ENCODE measurements around the gene SNRNP25.

The SNRNP25 gene

DNA sequence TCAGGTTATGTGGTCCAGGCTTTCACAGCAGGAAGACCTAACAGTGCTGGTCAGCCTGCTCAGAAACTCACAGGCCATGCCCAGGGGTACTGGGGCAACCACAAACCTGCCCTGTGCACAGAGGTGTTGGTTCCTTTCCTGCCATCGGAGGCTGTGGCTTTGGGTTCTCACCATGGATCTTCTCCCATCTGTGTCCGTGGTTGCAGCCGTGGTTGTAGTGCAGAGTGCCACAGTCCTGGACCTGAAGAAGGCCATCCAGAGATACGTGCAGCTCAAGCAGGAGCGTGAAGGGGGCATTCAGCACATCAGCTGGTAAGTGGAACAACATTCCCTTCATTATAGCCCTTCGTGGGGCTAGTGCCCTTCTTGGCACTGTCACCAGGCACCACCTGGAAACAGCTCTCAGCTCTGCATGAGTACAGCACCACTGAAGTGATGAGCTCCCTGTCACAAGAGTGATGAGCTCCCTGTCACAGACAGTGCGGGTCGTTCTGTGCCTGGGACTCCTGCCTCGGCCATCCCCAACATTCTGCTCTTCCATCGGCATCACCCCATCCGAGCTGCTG is 2.0 kb downstream of the SNRNP25 start:
- POLR2A ChIA-PET = no interaction called here
- TF ChIP-seq L3MBTL2 (conservative IDR thresholded peaks at IDR 0.05) = no peak
- no peak for TF ChIP-seq TARDBP (IDR thresholded peaks at IDR 0.05)
- TF ChIP-seq LEF1 (IDR thresholded peaks at IDR 0.05; ENCODE audit: borderline replicate concordance) = no peak
- no peak for TF ChIP-seq HDGF (IDR thresholded peaks at IDR 0.05; ENCODE audit: borderline replicate concordance)
- no peak for TF ChIP-seq FOXK2 (IDR thresholded peaks at IDR 0.05)
- TF ChIP-seq SUZ12 (IDR thresholded peaks at IDR 0.05) = no peak
- TF ChIP-seq, protein P1, sequence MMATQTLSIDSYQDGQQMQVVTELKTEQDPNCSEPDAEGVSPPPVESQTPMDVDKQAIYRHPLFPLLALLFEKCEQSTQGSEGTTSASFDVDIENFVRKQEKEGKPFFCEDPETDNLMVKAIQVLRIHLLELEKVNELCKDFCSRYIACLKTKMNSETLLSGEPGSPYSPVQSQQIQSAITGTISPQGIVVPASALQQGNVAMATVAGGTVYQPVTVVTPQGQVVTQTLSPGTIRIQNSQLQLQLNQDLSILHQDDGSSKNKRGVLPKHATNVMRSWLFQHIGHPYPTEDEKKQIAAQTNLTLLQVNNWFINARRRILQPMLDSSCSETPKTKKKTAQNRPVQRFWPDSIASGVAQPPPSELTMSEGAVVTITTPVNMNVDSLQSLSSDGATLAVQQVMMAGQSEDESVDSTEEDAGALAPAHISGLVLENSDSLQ (IDR thresholded peaks at IDR 0.05) = no peak
- TF ChIP-seq NFRKB (IDR thresholded peaks at IDR 0.05) = no peak
- no peak for TF ChIP-seq FOXM1 (IDR thresholded peaks at IDR 0.05; ENCODE audit: borderline replicate concordance)
- TF ChIP-seq ZNF384 (IDR thresholded peaks at IDR 0.05) = no peak
- TF ChIP-seq FOXA1 (IDR thresholded peaks at IDR 0.05) = no peak
- no peak for TF ChIP-seq BHLHE40 (IDR thresholded peaks at IDR 0.05; ENCODE audit: borderline replicate concordance)
- TF ChIP-seq ARNT (IDR thresholded peaks at IDR 0.05) = no peak
- no peak for TF ChIP-seq SP1 (IDR thresholded peaks at IDR 0.05)
- TF ChIP-seq ELF4 (IDR thresholded peaks at IDR 0.05) = no peak
- TF ChIP-seq CTBP1 (IDR thresholded peaks at IDR 0.05; ENCODE audit: borderline replicate concordance) = no peak
- CTCF ChIA-PET = interaction anchor here (0.7 to 1.4 kb wide), 2 partner anchors 10 to 41 kb away, joined by 3 to 5 read pairs; no protein-coding TSS in a partner anchor
- no peak for DNase-seq (ENCODE audit: extremely low spot score)

GRCh38 chr16:56231-56927 is 2.8 kb downstream of the SNRNP25 start:
- DNase-seq (ENCODE audit: extremely low spot score) = no peak
- TF ChIP-seq FOXA1 (IDR thresholded peaks at IDR 0.05) = no peak
- TF ChIP-seq CTBP1 (IDR thresholded peaks at IDR 0.05; ENCODE audit: borderline replicate concordance) = no peak
- TF ChIP-seq L3MBTL2 (conservative IDR thresholded peaks at IDR 0.05) = no peak
- TF ChIP-seq, protein P1 (IDR thresholded peaks at IDR 0.05) = no peak
- CTCF ChIA-PET = interaction anchor here (0.6 to 1.7 kb wide), 3 partner anchors 9 to 539 kb away, joined by 3 to 7 read pairs (median 5); no protein-coding TSS in a partner anchor
- POLR2A ChIA-PET = no interaction called here

GRCh38 chr16:57711-58110 is 4.1 kb downstream of the SNRNP25 start:
- TF ChIP-seq NFRKB (IDR thresholded peaks at IDR 0.05) (no peak), TARDBP (IDR thresholded peaks at IDR 0.05) (no peak), ARNT (IDR thresholded peaks at IDR 0.05) (no peak), FOXM1 (IDR thresholded peaks at IDR 0.05; ENCODE audit: borderline replicate concordance) (no peak), HDGF (IDR thresholded peaks at IDR 0.05; ENCODE audit: borderline replicate concordance) (no peak), FOXK2 (IDR thresholded peaks at IDR 0.05) (no peak), CTBP1 (IDR thresholded peaks at IDR 0.05; ENCODE audit: borderline replicate concordance) (no peak), BHLHE40 (IDR thresholded peaks at IDR 0.05; ENCODE audit: borderline replicate concordance) (no peak), FOXA1 (IDR thresholded peaks at IDR 0.05) (no peak), SP1 (IDR thresholded peaks at IDR 0.05) (no peak), ELF4 (IDR thresholded peaks at IDR 0.05) (no peak), ZNF384 (IDR thresholded peaks at IDR 0.05) (no peak), SUZ12 (IDR thresholded peaks at IDR 0.05) (no peak), L3MBTL2 (conservative IDR thresholded peaks at IDR 0.05) (no peak), LEF1 (IDR thresholded peaks at IDR 0.05; ENCODE audit: borderline replicate concordance) (no peak)
- TF ChIP-seq, protein P1 (IDR thresholded peaks at IDR 0.05) = no peak
- CTCF ChIA-PET = interaction anchor here (1.7 kb wide), 1 partner anchor 8 kb away, joined by 5 read pairs; no protein-coding TSS in a partner anchor
- POLR2A ChIA-PET = interaction anchor here (0.5 to 1.4 kb wide), 3 partner anchors 9 to 14 kb away, joined by 3 to 6 read pairs (median 4); no protein-coding TSS in a partner anchor

DNA sequence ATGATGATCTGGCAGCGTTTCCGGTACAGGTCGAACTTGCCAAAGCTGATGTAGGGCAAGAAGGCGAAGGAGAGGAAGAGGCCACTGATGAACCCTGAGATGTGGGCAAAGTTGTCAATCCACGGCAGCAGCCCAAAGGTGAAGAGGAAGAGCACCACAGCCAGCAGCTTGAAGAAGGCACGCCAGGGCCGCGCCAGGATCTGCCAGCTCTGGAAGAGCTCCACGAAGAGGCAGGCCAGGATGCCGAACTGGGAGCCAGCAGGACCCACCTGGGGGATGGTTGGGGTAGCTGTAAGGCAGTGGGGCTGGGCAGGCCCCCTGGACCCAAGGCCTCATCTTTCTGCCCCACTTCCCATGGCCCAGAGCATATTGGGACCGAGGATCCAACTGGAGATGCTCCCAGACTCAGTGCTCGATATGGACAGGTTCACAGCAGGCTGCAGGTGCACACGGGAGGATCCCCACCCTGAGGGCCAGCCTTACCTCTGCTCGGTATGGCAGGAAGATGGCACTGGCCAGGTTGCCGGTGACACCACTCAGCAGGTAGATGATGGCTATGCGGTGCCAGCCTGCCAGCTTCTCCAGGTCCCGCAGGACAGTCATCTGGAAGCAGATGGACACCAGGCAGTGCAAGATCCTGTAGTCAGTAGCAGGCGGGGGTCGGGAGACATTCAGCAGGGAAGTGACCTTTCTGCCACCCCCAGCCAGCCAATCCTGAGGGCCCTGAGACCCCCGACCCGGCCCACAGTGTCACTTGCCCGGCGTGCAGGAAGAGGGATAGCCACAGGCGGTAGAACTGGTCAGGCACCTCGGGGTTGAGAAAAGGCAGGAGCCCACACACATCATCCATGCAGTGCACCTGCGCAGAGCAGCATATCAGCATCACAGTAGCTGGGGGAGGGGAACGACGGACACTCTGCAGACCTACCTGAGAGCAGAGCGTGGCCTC is 5.1 kb downstream of the SNRNP25 start:
- ChIA-PET CTCF (no interaction called here), POLR2A (interaction anchor here (0.5 to 1.4 kb wide), 4 partner anchors 8 to 19 kb away, joined by 3 to 6 read pairs (median 4); no protein-coding TSS in a partner anchor)
- TF ChIP-seq ARNT (IDR thresholded peaks at IDR 0.05) = no peak
- TF ChIP-seq, protein P1 (IDR thresholded peaks at IDR 0.05) = no peak

More at GRCh38 chr16:57711-58110, 4.1 kb downstream of the SNRNP25 start:
- no peak for DNase-seq (ENCODE audit: extremely low spot score)

GRCh38 chr16:59440-60059 is 5.9 kb downstream of the SNRNP25 start:
- no peak for DNase-seq (ENCODE audit: extremely low spot score)
- POLR2A ChIA-PET = no interaction called here
- CTCF ChIA-PET = no interaction called here
- TF ChIP-seq LEF1 (IDR thresholded peaks at IDR 0.05; ENCODE audit: borderline replicate concordance) (no peak), FOXK2 (IDR thresholded peaks at IDR 0.05) (no peak), SUZ12 (IDR thresholded peaks at IDR 0.05) (no peak), FOXM1 (IDR thresholded peaks at IDR 0.05; ENCODE audit: borderline replicate concordance) (no peak), CTBP1 (IDR thresholded peaks at IDR 0.05; ENCODE audit: borderline replicate concordance) (no peak), NFRKB (IDR thresholded peaks at IDR 0.05) (no peak), HDGF (IDR thresholded peaks at IDR 0.05; ENCODE audit: borderline replicate concordance) (no peak), TARDBP (IDR thresholded peaks at IDR 0.05) (no peak), BHLHE40 (IDR thresholded peaks at IDR 0.05; ENCODE audit: borderline replicate concordance) (no peak), ELF4 (IDR thresholded peaks at IDR 0.05) (no peak)

More for the DNA sequence above, 5.1 kb downstream of the SNRNP25 start:
- DNase-seq (ENCODE audit: extremely low spot score) = no peak
